COLO668 (cell line): ENCODE data around the gene PPM1A.

Experiments used
- DNase-seq: peaks from one replicate; lab custom pipeline; 2025; ENCODE audit not compliant: unreplicated experiment; lab: John Stamatoyannopoulos, UW

Gene PPM1A

GRCh38 chr14:60226298-60226697 is 22.7 kb upstream of the PPM1A start:
- DNase-seq: no peak

GRCh38 chr14:60227291-60227690 is 21.7 kb upstream of the PPM1A start:
- no peak for DNase-seq

- no peak for DNase-seq
Measured at GRCh38 chr14:60229614-60230013, 19.4 kb upstream of the PPM1A start.

- DNase-seq: no peak
Measured at GRCh38 chr14:60232185-60232584, 16.8 kb upstream of the PPM1A start.

GRCh38 chr14:60233251-60233650 is 15.8 kb upstream of the PPM1A start:
- no peak for DNase-seq

- DNase-seq: no peak
Measured at GRCh38 chr14:60233891-60234290, 15.1 kb upstream of the PPM1A start.

- no peak for DNase-seq
Measured at GRCh38 chr14:60235440-60235839, 13.6 kb upstream of the PPM1A start.

- no peak for DNase-seq
Measured at GRCh38 chr14:60238955-60239354, 10.1 kb upstream of the PPM1A start.

GRCh38 chr14:60240139-60240856 is 8.7 kb upstream of the PPM1A start:
- no peak for DNase-seq

GRCh38 chr14:60241091-60241490 is 7.9 kb upstream of the PPM1A start:
- no peak for DNase-seq

- DNase-seq: no peak
Measured at GRCh38 chr14:60242429-60242828, 6.6 kb upstream of the PPM1A start.

GRCh38 chr14:60245380-60246177 is 3.4 kb upstream of the PPM1A start:
- DNase-seq: no peak

- DNase-seq: peak; percentile 89
Measured at GRCh38 chr14:60247994-60248696, 876 bp upstream of the PPM1A start.

- DNase-seq: peak; percentile 87
Measured at GRCh38 chr14:60249321-60250256, 568 bp downstream of the PPM1A start.

- DNase-seq: no peak
Measured at GRCh38 chr14:60250257-60251035, 1.4 kb downstream of the PPM1A start.

- no peak for DNase-seq
Measured at GRCh38 chr14:60251877-60252276, 2.9 kb downstream of the PPM1A start.

- no peak for DNase-seq
Measured at GRCh38 chr14:60252630-60253029, 3.6 kb downstream of the PPM1A start.

GRCh38 chr14:60253649-60254048 is 4.6 kb downstream of the PPM1A start:
- DNase-seq: no peak

GRCh38 chr14:60254176-60254575 is 5.2 kb downstream of the PPM1A start:
- DNase-seq: no peak

GRCh38 chr14:60257865-60258264 is 8.8 kb downstream of the PPM1A start:
- DNase-seq: no peak
